Neural progenitor cell (in vitro differentiated cells): Measurements from ENCODE around the gene CDH1.

Experiments used
- EZH2 ChIP-seq: fragments of 200-600 bp; sonication (generic); IDR thresholded peaks from 2 replicates; pipeline ENCODE4 v1.6.1; 2017; ENCODE audit warnings: antibody characterized with exemption, mild to moderate bottlenecking, moderate library complexity
- TF ChIP-seq, protein P1 (sequence below): fragments of 200-600 bp; sonication (generic); IDR thresholded peaks from 2 replicates; pipeline ENCODE4 v1.5.1; 2017; ENCODE audit warnings: antibody characterized with exemption, mild to moderate bottlenecking

GRCh38 chr16:68826652-68827051 is 89.6 kb downstream of the CDH1 start:
- TF ChIP-seq EZH2 = no peak
- TF ChIP-seq, protein P1, sequence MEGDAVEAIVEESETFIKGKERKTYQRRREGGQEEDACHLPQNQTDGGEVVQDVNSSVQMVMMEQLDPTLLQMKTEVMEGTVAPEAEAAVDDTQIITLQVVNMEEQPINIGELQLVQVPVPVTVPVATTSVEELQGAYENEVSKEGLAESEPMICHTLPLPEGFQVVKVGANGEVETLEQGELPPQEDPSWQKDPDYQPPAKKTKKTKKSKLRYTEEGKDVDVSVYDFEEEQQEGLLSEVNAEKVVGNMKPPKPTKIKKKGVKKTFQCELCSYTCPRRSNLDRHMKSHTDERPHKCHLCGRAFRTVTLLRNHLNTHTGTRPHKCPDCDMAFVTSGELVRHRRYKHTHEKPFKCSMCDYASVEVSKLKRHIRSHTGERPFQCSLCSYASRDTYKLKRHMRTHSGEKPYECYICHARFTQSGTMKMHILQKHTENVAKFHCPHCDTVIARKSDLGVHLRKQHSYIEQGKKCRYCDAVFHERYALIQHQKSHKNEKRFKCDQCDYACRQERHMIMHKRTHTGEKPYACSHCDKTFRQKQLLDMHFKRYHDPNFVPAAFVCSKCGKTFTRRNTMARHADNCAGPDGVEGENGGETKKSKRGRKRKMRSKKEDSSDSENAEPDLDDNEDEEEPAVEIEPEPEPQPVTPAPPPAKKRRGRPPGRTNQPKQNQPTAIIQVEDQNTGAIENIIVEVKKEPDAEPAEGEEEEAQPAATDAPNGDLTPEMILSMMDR = no peak
